CD4-positive, alpha-beta T cell treated with Interleukin-15 for 4 hours (primary cell): ENCODE measurements around the gene CENPL.
"Not testable (repeated sequence)": the region's sequence is repeated elsewhere in the genome, so short reads cannot be mapped to it uniquely, and the experiment has no call there.

Experiments used
- DNase-seq: peaks from one replicate; pipeline ENCODE4 v3.0.0-alpha.2; 2020; ENCODE audit warnings: low spot score

CENPL gene

GRCh38 chr1:173824315-173825081 is at the start of gene CENPL, which contains the start of gene DARS2:
TSS of gene CENPL (minus strand) at chr1:173824883. CDS start at chr1:173811299, 13,584 bp downstream.
TSS of gene DARS2 (plus strand) at chr1:173824673. CDS start at chr1:173825230, 557 bp downstream.
- DNase-seq: peak; percentile 93

- DNase-seq: no peak
Observed at GRCh38 chr1:173871500-173871899, 46.8 kb upstream of the CENPL start.

- no peak for DNase-seq
Observed at GRCh38 chr1:173871091-173871490, 46.4 kb upstream of the CENPL start.

GRCh38 chr1:173870252-173871075 is 45.8 kb upstream of the CENPL start:
- DNase-seq: peak; percentile 46

- DNase-seq: no peak
Observed at GRCh38 chr1:173869021-173869359, 44.3 kb upstream of the CENPL start.

GRCh38 chr1:173868266-173869020 is 43.8 kb upstream of the CENPL start, which contains the start of gene ZBTB37:
TSS of gene ZBTB37 (plus strand) at chr1:173868380. CDS start at chr1:173870226, 1,846 bp downstream.
- DNase-seq: peak; percentile 95

GRCh38 chr1:173867753-173868265 is 43.1 kb upstream of the CENPL start, which contains the start of gene GAS5:
TSS of gene GAS5 (minus strand) at chr1:173867989.
- DNase-seq: peak; percentile 100

GRCh38 chr1:173867141-173867752 is 42.6 kb upstream of the CENPL start:
- DNase-seq: no peak

GRCh38 chr1:173866413-173867115 is 41.9 kb upstream of the CENPL start:
- no peak for DNase-seq

GRCh38 chr1:173865468-173866164 is 40.9 kb upstream of the CENPL start:
- DNase-seq: no peak

GRCh38 chr1:173864179-173864867 is 39.6 kb upstream of the CENPL start:
- DNase-seq: peak; percentile 35

- DNase-seq: no peak
Observed at GRCh38 chr1:173863224-173864161, 38.8 kb upstream of the CENPL start.

- DNase-seq: no peak
Observed at GRCh38 chr1:173862769-173863223, 38.1 kb upstream of the CENPL start.

- not testable (repeated sequence) for DNase-seq
Observed at GRCh38 chr1:173862146-173862768, 37.6 kb upstream of the CENPL start.

GRCh38 chr1:173861731-173862145 is 37.1 kb upstream of the CENPL start:
- no peak for DNase-seq

GRCh38 chr1:173860065-173860464 is 35.4 kb upstream of the CENPL start:
- DNase-seq: no peak

- not testable (repeated sequence) for DNase-seq
Observed at GRCh38 chr1:173859547-173859946, 34.9 kb upstream of the CENPL start.
